Thymus (tissue), 11 donors: Measurements from ENCODE around the gene CPSF3. TPM values are rescaled to one million over a fixed set of nuclear protein-coding genes. Genes with fewer than 3 reads are reported as not detected.
A peak's percentile ranks its signal among the peaks of the same experiment; 100 is the strongest.

Experiments
- DNase-seq, 9 donors: peaks; one replicate each; pipeline ENCODE4 v3.0.0-alpha.2; 2013; ENCODE audit warnings: low spot score in 9 of 9, low read depth in 6 of 9, missing footprints in 1 of 9
- H3K27ac ChIP-seq, 2 donors: one replicate each; pipeline ENCODE4 v1.5.1; 2013; ENCODE audit warnings: control low read depth in 1 of 2, low read depth in 1 of 2, low read length in 1 of 2, mild to moderate bottlenecking in 1 of 2, moderate library complexity in 1 of 2
- H3K27me3 ChIP-seq, 2 donors: one replicate each; pipeline ENCODE4 v1.5.1; 2013; ENCODE audit warnings: low read length in 1 of 2; ENCODE audit not compliant: control insufficient read depth in 2 of 2, insufficient read depth in 1 of 2
- H3K36me3 ChIP-seq, 2 donors: one replicate each; pipeline ENCODE4 v1.5.1; 2013; ENCODE audit warnings: low read length in 1 of 2, mild to moderate bottlenecking in 1 of 2, moderate library complexity in 1 of 2; ENCODE audit not compliant: control insufficient read depth in 2 of 2, insufficient read depth in 2 of 2
- H3K4me1 ChIP-seq, 2 donors: one replicate each; pipeline ENCODE4 v1.5.1; 2013; ENCODE audit warnings: low read length in 2 of 2; ENCODE audit not compliant: control insufficient read depth in 2 of 2, insufficient read depth in 2 of 2
- H3K4me3 ChIP-seq, 2 donors: one replicate each; pipeline ENCODE4 v1.5.1; 2013; ENCODE audit warnings: low read length in 2 of 2, control low read depth in 1 of 2, mild to moderate bottlenecking in 1 of 2
- H3K9me3 ChIP-seq, 2 donors: one replicate each; pipeline ENCODE4 v1.5.1; 2013; ENCODE audit warnings: low read length in 1 of 2, mild to moderate bottlenecking in 1 of 2; ENCODE audit not compliant: control insufficient read depth in 2 of 2, insufficient read depth in 1 of 2
- WGBS: extraction: QIAGEN DNeasy Blood & Tissue Kit; methylation state at CpG from one replicate; pipeline ENCODE4 v1.1.7; 2013; 5-methylcytosine and 5-hydroxymethylcytosine counted together
- polyA plus RNA-seq: library from polyadenylated mRNA; stranded (reverse); fragments of 200-250 nt; gene quantifications from one replicate; pipeline ENCODE4 v1.2.3, GENCODE V29; 2013
- total RNA-seq: library from RNA; stranded (reverse); fragments of 120-200 nt; gene quantifications from one replicate; pipeline ENCODE4 v1.2.4, GENCODE V29; 2013
- donor health status: healthy.

Gene CPSF3
- total and polyA plus RNA-seq, 2 donors = 39.3 to 51.3 TPM

- Histone ChIP-seq H3K9me3 (no peaks in the 10 kb centered on the region), H3K36me3 (peaks cover 12 to 50% of the 10 kb centered on the region in 2 donors), H3K27me3 (no peaks in the 10 kb centered on the region), H3K4me3 (no peak overlapping the region), H3K4me1 (no peaks in the 10 kb centered on the region), H3K27ac (no peak overlapping the region)
- 98% methylated on average over 16 of the region's 16 CpGs for WGBS
- DNase-seq = no peak
Observed at GRCh38 chr2:9415516-9416169, 7.8 kb upstream of the CPSF3 start.

GRCh38 chr2:9416267-9416961 lies 7.0 kb upstream of the CPSF3 start:
- H3K27ac ChIP-seq = no peak overlapping the region
- no peaks in the 10 kb centered on the region for H3K27me3 ChIP-seq
- H3K36me3 ChIP-seq = peaks cover 9 to 43% of the 10 kb centered on the region in 2 donors
- no peak for DNase-seq
- H3K4me3 ChIP-seq = no peak overlapping the region
- 98% methylated on average over 9 of the region's 9 CpGs for WGBS
- H3K4me1 ChIP-seq = peaks cover 0 to under 1% of the 10 kb centered on the region in 2 donors
- H3K9me3 ChIP-seq = no peaks in the 10 kb centered on the region

GRCh38 chr2:9416962-9417316 lies 6.5 kb upstream of the CPSF3 start:
- Histone ChIP-seq H3K36me3 (peaks cover 6 to 40% of the 10 kb centered on the region in 2 donors), H3K4me1 (peaks cover 4 to 5% of the 10 kb centered on the region in 2 donors), H3K9me3 (no peaks in the 10 kb centered on the region), H3K27ac (no peak overlapping the region), H3K4me3 (no peak overlapping the region), H3K27me3 (no peaks in the 10 kb centered on the region)
- DNase-seq = no peak
- WGBS = 98% methylated on average over 7 of the region's 7 CpGs

GRCh38 chr2:9417725-9418124 lies 5.7 kb upstream of the CPSF3 start:
- Histone ChIP-seq H3K36me3 (peaks cover 3 to 36% of the 10 kb centered on the region in 2 donors), H3K4me3 (no peak overlapping the region), H3K27ac (no peak overlapping the region), H3K27me3 (no peaks in the 10 kb centered on the region), H3K9me3 (no peaks in the 10 kb centered on the region), H3K4me1 (peaks cover 5 to 9% of the 10 kb centered on the region in 2 donors)
- DNase-seq = no peak
- WGBS = 96% methylated on average over 3 of the region's 3 CpGs

GRCh38 chr2:9418746-9419145 lies 4.7 kb upstream of the CPSF3 start:
- H3K36me3 ChIP-seq = peaks cover 3 to 35% of the 10 kb centered on the region in 2 donors
- H3K9me3 ChIP-seq = no peaks in the 10 kb centered on the region
- H3K27ac ChIP-seq = no peak overlapping the region
- WGBS = 97% methylated on average over 4 of the region's 4 CpGs
- no peak for DNase-seq
- H3K4me3 ChIP-seq = no peak overlapping the region
- H3K4me1 ChIP-seq = peaks cover 5 to 9% of the 10 kb centered on the region in 2 donors
- H3K27me3 ChIP-seq = no peaks in the 10 kb centered on the region

- no peaks in the 10 kb centered on the region for H3K27me3 ChIP-seq
- H3K36me3 ChIP-seq = peaks cover 3 to 29% of the 10 kb centered on the region in 2 donors
- WGBS = 96% methylated on average over 3 of the region's 3 CpGs
- no peak overlapping the region for H3K27ac ChIP-seq
- peaks cover 5 to 15% of the 10 kb centered on the region in 2 donors for H3K4me1 ChIP-seq
- H3K4me3 ChIP-seq = no peak overlapping the region
- H3K9me3 ChIP-seq = no peaks in the 10 kb centered on the region
- no peak for DNase-seq
Observed at GRCh38 chr2:9419541-9419940, 3.9 kb upstream of the CPSF3 start.

GRCh38 chr2:9420495-9420894 lies 3.0 kb upstream of the CPSF3 start:
- Histone ChIP-seq H3K9me3 (no peaks in the 10 kb centered on the region), H3K27ac (no peak overlapping the region), H3K4me1 (peaks cover 5 to 24% of the 10 kb centered on the region in 2 donors), H3K4me3 (no peak overlapping the region), H3K27me3 (no peaks in the 10 kb centered on the region), H3K36me3 (peaks cover 3 to 26% of the 10 kb centered on the region in 2 donors)
- DNase-seq = no peak
- 96% methylated on average over 10 of the region's 10 CpGs for WGBS

- 14% methylated on average over 42 of the region's 42 CpGs for WGBS
- Histone ChIP-seq H3K4me1 (peaks cover 5 to 24% of the 10 kb centered on the region in 2 donors), H3K27ac (peak overlapping the region; percentile 10 to 97), H3K27me3 (no peaks in the 10 kb centered on the region), H3K9me3 (no peaks in the 10 kb centered on the region), H3K36me3 (peaks cover 0 to 10% of the 10 kb centered on the region in 2 donors), H3K4me3 (peak overlapping the region; percentile 92 to 99)
- DNase-seq = peak in 8 of 9 donors; percentile 31 to 72 (median 40)
Observed at GRCh38 chr2:9422321-9423099, 944 bp upstream of the CPSF3 start.

GRCh38 chr2:9423922-9424272 lies 443 bp downstream of the CPSF3 start:
- Histone ChIP-seq H3K36me3 (peaks cover 0 to under 1% of the 10 kb centered on the region in 2 donors), H3K27ac (peak overlapping the region; percentile 91 to 95), H3K4me3 (peak overlapping the region; percentile 92 to 99), H3K9me3 (no peaks in the 10 kb centered on the region), H3K27me3 (no peaks in the 10 kb centered on the region), H3K4me1 (peaks cover 5 to 24% of the 10 kb centered on the region in 2 donors)
- peak in 8 of 9 donors; percentile 13 to 68 (median 32) for DNase-seq
- under 1% methylated on average over 21 of the region's 21 CpGs for WGBS
